ENCODE data around the gene GGA2.

Gene GGA2

DNA sequence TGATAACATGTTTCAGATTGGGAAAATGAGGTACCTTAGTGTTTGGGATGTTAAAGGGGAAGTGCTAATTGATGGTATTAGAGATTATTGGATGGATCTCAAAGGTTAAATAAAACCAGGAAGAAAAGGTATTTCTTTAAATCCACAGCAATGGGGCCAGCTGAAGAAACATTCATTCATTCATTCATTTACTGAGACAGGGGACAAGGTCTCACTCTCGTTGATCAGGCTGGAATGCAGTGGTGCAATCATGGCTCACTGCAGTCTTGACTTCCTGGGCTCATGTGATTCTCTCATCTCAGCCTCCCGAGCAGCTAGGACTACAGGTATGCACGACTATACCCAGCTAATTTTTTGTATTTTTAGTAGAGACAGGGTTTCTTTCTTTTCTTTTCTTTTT is 27.1 kb upstream of the GGA2 start:
- H3K9ac ChIP-seq (ENCODE audit: low read depth, low read length): no peak overlapping the region
- H3K4me1 ChIP-seq (ENCODE audit: insufficient read depth, low read length): no peaks in the 10 kb centered on the region
- no peak overlapping the region for H3K4me3 ChIP-seq (ENCODE audit: low read length)
- no peak overlapping the region for H3K27ac ChIP-seq (ENCODE audit: low read length)
- H3K36me3 ChIP-seq (ENCODE audit: insufficient read depth, low read depth, low read length): peaks cover 89% of the 10 kb centered on the region
- H3K9me3 ChIP-seq (ENCODE audit: insufficient read depth, low read depth, low read length): no peaks in the 10 kb centered on the region
- H3K27me3 ChIP-seq (ENCODE audit: insufficient read depth, low read length): no peaks in the 10 kb centered on the region

DNA sequence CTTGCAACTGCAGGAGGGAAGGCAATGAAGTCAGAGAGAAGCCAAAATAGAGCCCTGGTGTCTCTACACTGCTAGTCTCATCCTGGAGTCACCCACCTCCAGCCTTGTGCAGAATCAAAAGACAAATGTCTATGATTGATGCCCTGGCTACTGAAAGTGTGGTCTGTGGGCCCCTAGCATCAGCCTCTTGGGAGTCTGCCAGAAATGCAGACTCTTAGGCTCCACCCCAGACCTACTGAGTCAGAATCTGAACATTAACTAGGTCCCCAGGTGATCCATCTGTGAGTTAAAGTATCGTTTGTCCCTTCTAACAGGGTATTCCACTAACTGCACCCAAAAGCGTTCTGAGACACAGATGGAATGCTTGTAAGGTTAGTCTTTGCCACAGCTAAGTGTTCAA is 25.6 kb upstream of the GGA2 start:
- Histone ChIP-seq H3K27me3 (ENCODE audit: insufficient read depth, low read length) (no peaks in the 10 kb centered on the region), H3K4me3 (ENCODE audit: low read length) (no peak overlapping the region), H3K36me3 (ENCODE audit: insufficient read depth, low read depth, low read length) (peaks cover 86% of the 10 kb centered on the region), H3K4me1 (ENCODE audit: insufficient read depth, low read length) (no peaks in the 10 kb centered on the region), H3K27ac (ENCODE audit: low read length) (no peak overlapping the region), H3K9ac (ENCODE audit: low read depth, low read length) (no peak overlapping the region), H3K9me3 (ENCODE audit: insufficient read depth, low read depth, low read length) (no peaks in the 10 kb centered on the region)

DNA sequence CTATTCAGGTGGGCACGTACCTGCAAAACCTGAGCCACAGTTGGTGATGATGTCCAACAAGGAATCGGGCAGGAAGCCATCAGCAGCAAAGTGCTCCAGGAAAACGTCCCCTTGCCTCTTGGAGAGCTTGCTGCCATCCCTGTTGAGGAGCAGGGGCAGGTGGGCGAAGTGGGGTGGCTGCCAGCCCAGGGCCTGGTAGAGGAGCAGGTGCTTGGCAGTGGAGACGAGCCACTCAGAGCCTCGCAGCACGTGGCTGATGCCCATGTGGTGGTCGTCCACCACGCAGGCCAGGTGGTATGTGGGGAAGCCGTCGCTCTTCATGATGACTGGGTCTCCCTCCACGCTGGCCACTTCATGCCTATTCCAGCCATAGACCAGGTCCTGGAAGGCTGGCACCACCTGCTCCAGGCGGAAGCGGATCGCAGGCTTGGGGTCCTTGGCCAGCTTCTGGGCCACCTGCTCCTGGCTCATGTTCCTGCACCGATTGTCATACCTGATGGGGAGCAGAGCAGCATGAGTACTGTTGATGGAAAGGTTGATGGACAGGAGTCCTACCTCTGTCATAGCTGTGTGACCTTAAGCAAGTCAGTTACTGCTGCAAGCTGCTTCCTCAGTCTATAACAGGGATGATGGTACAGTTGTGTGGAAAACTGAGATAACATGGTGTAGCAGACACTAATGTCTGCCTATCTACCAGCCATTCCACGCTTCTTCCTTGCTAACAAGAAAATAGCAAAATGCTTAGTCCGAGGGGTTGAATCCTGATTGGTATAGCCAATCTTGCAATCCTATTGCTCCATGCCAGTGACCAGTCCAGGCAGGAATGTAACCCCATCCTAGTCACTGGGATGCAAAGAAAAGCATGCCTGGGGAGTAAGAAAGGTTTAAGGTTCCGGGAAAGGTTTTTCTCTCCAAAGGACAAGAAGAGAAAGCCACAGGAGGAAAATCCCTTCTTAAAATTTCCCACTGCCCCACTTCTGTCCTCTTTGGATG is 24.9 kb upstream of the GGA2 start:
- H3K36me3 ChIP-seq (ENCODE audit: insufficient read depth, low read depth, low read length): peaks cover 86% of the 10 kb centered on the region
- H3K4me3 ChIP-seq (ENCODE audit: low read length): no peak overlapping the region
- no peaks in the 10 kb centered on the region for H3K9me3 ChIP-seq (ENCODE audit: insufficient read depth, low read depth, low read length)

DNA sequence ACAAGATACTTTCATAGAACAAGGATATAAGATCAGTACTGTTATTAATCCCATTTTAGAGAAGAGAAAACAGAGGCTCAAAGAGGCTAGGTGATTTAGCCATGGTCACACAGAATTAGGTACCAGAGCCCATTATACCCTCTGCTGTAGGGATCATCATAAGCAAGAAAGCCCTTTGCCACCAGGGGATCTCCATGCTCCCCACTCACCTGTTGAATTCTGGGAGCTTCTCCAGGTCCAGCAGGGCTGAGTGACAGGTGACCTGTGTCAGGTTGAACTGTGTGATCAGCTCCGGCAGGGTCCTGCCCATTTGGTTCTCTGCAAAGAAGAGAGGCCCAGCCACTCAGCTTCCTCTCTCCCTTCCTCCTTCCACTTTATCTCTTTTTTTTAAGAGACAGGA is 22.2 kb upstream of the GGA2 start:
- H3K36me3 ChIP-seq (ENCODE audit: insufficient read depth, low read depth, low read length): peaks cover 88% of the 10 kb centered on the region
- H3K27me3 ChIP-seq (ENCODE audit: insufficient read depth, low read length): no peaks in the 10 kb centered on the region
- H3K9ac ChIP-seq (ENCODE audit: low read depth, low read length): no peak overlapping the region
- no peak overlapping the region for H3K4me3 ChIP-seq (ENCODE audit: low read length)
- no peaks in the 10 kb centered on the region for H3K9me3 ChIP-seq (ENCODE audit: insufficient read depth, low read depth, low read length)
- H3K4me1 ChIP-seq (ENCODE audit: insufficient read depth, low read length): no peaks in the 10 kb centered on the region
- no peak overlapping the region for H3K27ac ChIP-seq (ENCODE audit: low read length)

More for the DNA sequence above, 24.9 kb upstream of the GGA2 start:
- Histone ChIP-seq H3K27ac (ENCODE audit: low read length) (no peak overlapping the region), H3K4me1 (ENCODE audit: insufficient read depth, low read length) (no peaks in the 10 kb centered on the region), H3K9ac (ENCODE audit: low read depth, low read length) (no peak overlapping the region), H3K27me3 (ENCODE audit: insufficient read depth, low read length) (no peaks in the 10 kb centered on the region)

DNA sequence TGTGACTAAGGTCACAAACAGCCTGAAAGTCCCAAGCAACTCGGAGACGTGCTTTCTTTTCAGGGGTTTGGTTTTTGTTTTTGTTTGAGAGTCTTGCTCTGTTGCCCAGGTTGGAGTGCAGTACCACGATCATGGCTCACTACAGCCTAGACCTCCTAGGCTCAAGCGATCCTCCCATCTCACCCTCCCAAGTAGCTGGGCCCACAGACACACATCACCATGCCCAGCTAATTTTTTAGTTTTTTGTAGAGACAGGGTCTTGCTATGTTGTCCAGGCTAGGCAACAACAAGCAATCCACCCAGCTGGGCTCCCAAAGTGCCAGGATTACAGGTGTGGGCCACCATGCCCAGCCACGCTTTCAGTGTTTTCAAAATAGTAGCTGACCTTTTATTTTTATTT is 19.8 kb upstream of the GGA2 start:
- H3K9ac ChIP-seq (ENCODE audit: low read depth, low read length): no peak overlapping the region
- no peaks in the 10 kb centered on the region for H3K9me3 ChIP-seq (ENCODE audit: insufficient read depth, low read depth, low read length)
- H3K36me3 ChIP-seq (ENCODE audit: insufficient read depth, low read depth, low read length): peaks cover 84% of the 10 kb centered on the region
- no peak overlapping the region for H3K4me3 ChIP-seq (ENCODE audit: low read length)
- no peak overlapping the region for H3K27ac ChIP-seq (ENCODE audit: low read length)
- no peaks in the 10 kb centered on the region for H3K27me3 ChIP-seq (ENCODE audit: insufficient read depth, low read length)
- no peaks in the 10 kb centered on the region for H3K4me1 ChIP-seq (ENCODE audit: insufficient read depth, low read length)

DNA sequence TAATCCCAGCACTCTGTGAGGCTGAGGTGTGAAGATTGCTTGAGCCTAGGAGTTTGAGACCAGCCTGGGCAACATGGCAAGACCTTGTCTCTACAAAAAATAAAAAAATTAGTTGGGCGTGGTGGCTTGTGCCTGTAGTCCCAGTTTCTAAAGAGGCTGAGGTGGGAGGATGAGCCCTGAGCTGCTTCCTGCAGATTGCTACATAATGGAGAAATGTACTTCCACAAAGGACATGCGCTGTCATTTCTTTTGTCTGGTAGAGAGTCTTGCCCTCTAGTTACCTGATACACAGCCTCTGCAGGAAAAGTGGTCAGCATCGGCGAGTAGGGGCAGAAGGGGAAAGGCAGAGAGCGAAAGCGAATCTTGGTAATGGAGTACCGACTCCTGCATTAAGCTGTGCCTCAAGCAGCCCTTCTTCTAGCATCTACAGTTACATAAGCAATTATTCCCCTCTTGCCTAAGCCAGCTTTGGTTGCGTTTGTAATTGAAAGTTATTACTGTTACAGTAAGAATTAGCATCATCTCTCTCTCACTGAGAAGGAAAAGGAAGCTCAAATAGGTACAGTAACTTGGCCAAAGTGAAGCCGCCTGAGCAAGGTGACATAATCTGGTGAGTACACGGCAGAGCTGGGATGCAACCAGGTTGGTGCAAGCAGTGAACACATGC is 18.5 kb upstream of the GGA2 start:
- H3K9me3 ChIP-seq (ENCODE audit: insufficient read depth, low read depth, low read length): no peaks in the 10 kb centered on the region
- peaks cover 84% of the 10 kb centered on the region for H3K36me3 ChIP-seq (ENCODE audit: insufficient read depth, low read depth, low read length)
- H3K9ac ChIP-seq (ENCODE audit: low read depth, low read length): no peak overlapping the region
- H3K27ac ChIP-seq (ENCODE audit: low read length): no peak overlapping the region
- H3K4me1 ChIP-seq (ENCODE audit: insufficient read depth, low read length): no peaks in the 10 kb centered on the region
- H3K27me3 ChIP-seq (ENCODE audit: insufficient read depth, low read length): no peaks in the 10 kb centered on the region
- no peak overlapping the region for H3K4me3 ChIP-seq (ENCODE audit: low read length)

DNA sequence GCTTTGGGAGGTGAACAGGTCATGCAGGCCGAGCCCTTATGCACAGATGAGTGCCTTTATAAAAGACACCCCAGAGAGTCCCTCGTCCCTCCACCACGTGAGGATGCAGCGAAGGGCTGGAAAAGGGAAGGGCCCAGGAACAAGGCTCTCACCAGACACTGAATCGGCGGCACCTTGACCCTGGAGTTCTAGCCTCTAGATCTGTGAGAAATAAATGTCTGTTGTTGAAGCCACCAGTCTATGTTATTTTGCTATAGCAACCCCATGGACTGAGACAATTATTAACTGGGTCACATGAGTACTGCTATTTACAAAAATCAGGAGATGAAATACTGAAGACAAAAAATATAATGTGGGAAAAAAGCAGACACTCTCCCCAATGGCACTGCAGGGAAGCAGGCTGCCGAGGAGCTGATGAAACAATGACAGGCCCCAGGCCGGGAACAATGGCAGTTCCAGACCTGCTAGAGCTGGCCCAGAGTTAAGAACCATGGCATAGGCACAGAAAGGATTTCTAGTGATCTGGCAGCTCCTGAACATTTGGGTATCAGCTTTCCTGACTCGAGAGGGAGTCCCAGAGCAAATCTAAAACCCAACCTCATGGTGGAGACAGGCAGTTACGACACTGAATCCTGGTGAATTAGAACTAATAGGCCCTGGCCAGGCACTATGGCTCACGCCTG is 17.8 kb upstream of the GGA2 start:
- Histone ChIP-seq H3K4me1 (ENCODE audit: insufficient read depth, low read length) (no peaks in the 10 kb centered on the region), H3K9me3 (ENCODE audit: insufficient read depth, low read depth, low read length) (no peaks in the 10 kb centered on the region), H3K36me3 (ENCODE audit: insufficient read depth, low read depth, low read length) (peaks cover 84% of the 10 kb centered on the region), H3K4me3 (ENCODE audit: low read length) (no peak overlapping the region), H3K9ac (ENCODE audit: low read depth, low read length) (no peak overlapping the region), H3K27ac (ENCODE audit: low read length) (no peak overlapping the region), H3K27me3 (ENCODE audit: insufficient read depth, low read length) (no peaks in the 10 kb centered on the region)

DNA sequence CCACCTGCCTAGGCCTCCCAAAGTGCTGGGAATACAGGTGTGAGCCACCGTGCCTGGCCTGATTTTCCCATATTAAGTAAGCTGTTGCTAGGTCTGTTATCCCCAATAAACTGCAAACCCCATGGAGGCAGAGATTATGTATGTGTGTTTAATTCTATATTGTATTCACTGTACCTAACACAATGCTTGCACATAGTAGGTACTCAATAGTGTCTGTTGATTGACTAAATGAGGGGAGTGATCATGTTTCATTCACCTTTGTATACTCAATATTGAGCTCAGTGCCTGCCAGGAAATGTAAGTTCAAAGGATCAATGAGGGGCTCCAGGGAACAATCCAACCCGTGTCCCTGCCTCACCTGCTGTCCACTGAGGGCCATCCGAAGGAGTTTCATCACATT is 14.6 kb upstream of the GGA2 start:
- Histone ChIP-seq H3K9ac (ENCODE audit: low read depth, low read length) (no peak overlapping the region), H3K4me3 (ENCODE audit: low read length) (no peak overlapping the region), H3K9me3 (ENCODE audit: insufficient read depth, low read depth, low read length) (no peaks in the 10 kb centered on the region), H3K27me3 (ENCODE audit: insufficient read depth, low read length) (no peaks in the 10 kb centered on the region), H3K27ac (ENCODE audit: low read length) (no peak overlapping the region), H3K36me3 (ENCODE audit: insufficient read depth, low read depth, low read length) (peaks cover 84% of the 10 kb centered on the region), H3K4me1 (ENCODE audit: insufficient read depth, low read length) (no peaks in the 10 kb centered on the region)

DNA sequence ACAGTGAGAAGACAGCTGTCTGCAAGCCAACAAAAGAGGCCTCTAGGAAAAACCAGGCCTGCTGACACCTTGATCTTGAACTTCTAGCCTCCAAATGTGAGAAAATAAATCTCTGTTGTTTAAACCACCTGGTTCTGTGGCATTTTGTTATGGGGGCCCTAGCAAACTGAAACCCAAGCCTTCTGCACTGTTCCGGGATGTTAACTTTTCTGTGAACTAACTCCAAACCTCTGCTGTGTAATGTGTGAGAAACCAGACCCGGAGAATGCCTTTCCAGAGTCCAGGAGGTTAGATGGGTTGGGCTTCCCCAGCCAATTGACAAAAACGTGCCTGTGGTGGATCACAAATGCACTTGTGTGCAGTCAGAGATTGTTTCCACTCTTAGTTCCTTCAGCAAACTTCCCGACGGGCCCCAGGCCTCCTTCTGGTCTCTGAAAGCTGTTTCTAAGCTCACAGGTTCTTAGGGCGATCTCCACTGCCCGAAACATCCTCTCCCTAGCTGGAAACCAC is 13.6 kb upstream of the GGA2 start:
- H3K4me3 ChIP-seq (ENCODE audit: low read length): no peak overlapping the region
- no peak overlapping the region for H3K27ac ChIP-seq (ENCODE audit: low read length)
- H3K4me1 ChIP-seq (ENCODE audit: insufficient read depth, low read length): no peaks in the 10 kb centered on the region
- H3K9me3 ChIP-seq (ENCODE audit: insufficient read depth, low read depth, low read length): no peaks in the 10 kb centered on the region
- no peaks in the 10 kb centered on the region for H3K27me3 ChIP-seq (ENCODE audit: insufficient read depth, low read length)
- no peak overlapping the region for H3K9ac ChIP-seq (ENCODE audit: low read depth, low read length)
- H3K36me3 ChIP-seq (ENCODE audit: insufficient read depth, low read depth, low read length): peaks cover 83% of the 10 kb centered on the region

DNA sequence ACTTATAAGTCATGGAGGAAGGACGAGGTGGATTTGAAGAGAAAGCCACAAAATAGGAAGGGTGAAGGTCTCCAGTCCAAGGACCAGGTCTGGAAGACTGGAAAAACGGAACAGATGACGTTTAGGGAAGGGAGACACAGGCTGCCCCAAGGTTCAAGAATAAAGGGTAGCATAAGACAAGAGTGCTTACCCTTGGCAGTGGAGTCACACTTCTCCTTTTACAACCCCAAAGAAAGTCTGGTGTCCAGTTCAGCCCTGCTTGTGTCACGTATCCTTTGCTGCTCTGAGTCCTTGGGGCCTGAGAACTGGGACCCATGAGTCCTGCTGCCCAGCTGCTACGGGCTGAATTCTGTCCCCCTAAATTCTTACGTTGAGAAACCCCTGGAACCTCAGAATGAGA is 13.0 kb upstream of the GGA2 start:
- Histone ChIP-seq H3K27ac (ENCODE audit: low read length) (no peak overlapping the region), H3K4me3 (ENCODE audit: low read length) (no peak overlapping the region), H3K4me1 (ENCODE audit: insufficient read depth, low read length) (no peaks in the 10 kb centered on the region), H3K9ac (ENCODE audit: low read depth, low read length) (no peak overlapping the region), H3K9me3 (ENCODE audit: insufficient read depth, low read depth, low read length) (no peaks in the 10 kb centered on the region), H3K36me3 (ENCODE audit: insufficient read depth, low read depth, low read length) (peaks cover 81% of the 10 kb centered on the region), H3K27me3 (ENCODE audit: insufficient read depth, low read length) (no peaks in the 10 kb centered on the region)

DNA sequence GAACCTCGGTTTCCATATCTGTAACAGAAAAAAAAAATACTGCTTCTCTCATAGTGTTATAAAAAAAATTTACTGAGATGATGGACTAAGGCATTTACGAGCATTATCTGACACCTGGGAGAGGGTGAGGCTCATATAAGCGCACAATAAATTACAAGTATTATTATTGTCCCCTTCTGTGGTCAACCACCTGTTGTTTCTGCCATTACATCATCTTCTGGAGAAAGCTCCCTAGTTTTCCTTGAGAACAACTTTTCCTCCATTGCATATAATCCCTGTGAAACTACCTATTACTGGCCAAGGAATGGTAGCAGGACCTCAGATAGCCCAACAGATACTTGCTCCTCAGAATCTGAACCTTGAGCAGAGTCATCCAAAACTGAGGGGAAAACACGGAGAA is 11.7 kb upstream of the GGA2 start:
- no peak overlapping the region for H3K4me3 ChIP-seq (ENCODE audit: low read length)
- peaks cover 69% of the 10 kb centered on the region for H3K36me3 ChIP-seq (ENCODE audit: insufficient read depth, low read depth, low read length)
- H3K27me3 ChIP-seq (ENCODE audit: insufficient read depth, low read length): no peaks in the 10 kb centered on the region
- no peaks in the 10 kb centered on the region for H3K9me3 ChIP-seq (ENCODE audit: insufficient read depth, low read depth, low read length)
- no peaks in the 10 kb centered on the region for H3K4me1 ChIP-seq (ENCODE audit: insufficient read depth, low read length)
- no peak overlapping the region for H3K9ac ChIP-seq (ENCODE audit: low read depth, low read length)
- H3K27ac ChIP-seq (ENCODE audit: low read length): no peak overlapping the region

All from iPS-20b (cell line).